GM18909 (cell line): ENCODE results near the gene CHGA.

ENCODE experiments used
- ATAC-seq: cut with Tn5 transposase; IDR thresholded peaks from one replicate; pipeline ENCODE4 v1.9.1; 2021; ENCODE audit warnings: mild to moderate bottlenecking; ENCODE audit not compliant: unreplicated experiment, poor library complexity

Gene CHGA

DNA sequence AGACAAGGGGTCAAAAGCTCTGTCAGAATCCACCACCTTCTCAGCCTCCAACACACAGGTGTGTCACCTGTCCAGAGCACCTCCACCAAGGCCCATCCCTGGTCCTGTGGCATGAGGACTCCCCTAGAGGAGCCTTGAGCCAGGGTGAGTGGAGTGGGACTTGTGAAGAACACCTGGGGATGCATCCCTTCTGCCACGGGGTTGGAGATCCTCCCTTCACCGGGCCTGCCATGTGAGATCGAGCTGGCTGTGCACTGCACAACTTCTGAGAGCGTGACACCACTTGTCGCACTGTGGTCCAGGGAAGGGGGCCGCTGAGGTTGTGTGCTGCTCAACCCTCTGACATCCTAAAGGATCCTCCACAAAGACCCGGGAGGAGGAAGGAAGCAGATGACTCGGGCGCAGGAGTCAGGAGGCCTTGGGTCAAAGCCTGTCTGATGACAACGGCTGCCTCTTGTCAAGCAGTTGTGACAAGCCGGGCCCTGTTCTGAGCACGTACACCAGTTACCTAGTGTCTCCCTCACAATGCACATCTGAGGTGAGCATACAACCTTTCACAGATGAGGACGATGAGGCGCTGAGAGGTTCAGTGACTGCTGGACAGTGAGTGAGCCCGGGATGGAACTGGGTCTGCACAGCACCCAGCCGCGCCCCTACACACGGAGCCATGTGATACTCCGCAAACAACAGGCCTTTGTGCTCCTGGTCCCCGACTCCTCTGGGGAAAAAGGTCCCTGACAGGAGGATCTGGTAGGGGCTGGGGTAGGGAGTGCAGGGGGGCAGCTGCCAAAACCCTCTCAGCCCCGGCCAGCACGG lies 35.6 kb downstream of the CHGA start:
- ATAC-seq = no peak

DNA sequence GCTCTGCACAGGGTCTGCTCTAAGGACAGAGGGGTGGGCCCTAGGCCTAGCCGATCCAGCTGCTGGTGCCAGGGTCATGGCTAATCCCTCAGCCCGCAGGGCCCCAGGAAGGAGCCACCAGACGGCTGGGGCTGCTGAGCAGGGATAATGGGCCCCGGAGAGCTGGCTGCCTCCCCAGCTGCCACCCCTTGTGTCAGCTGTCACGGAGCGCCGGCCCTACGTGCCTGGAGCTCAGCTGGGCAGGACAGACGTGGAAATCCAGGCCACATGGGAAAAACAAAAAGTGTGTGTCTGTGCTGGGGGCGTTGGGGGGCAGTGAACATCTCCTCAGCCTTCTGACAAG lies 36.2 kb downstream of the CHGA start:
- no peak for ATAC-seq

DNA sequence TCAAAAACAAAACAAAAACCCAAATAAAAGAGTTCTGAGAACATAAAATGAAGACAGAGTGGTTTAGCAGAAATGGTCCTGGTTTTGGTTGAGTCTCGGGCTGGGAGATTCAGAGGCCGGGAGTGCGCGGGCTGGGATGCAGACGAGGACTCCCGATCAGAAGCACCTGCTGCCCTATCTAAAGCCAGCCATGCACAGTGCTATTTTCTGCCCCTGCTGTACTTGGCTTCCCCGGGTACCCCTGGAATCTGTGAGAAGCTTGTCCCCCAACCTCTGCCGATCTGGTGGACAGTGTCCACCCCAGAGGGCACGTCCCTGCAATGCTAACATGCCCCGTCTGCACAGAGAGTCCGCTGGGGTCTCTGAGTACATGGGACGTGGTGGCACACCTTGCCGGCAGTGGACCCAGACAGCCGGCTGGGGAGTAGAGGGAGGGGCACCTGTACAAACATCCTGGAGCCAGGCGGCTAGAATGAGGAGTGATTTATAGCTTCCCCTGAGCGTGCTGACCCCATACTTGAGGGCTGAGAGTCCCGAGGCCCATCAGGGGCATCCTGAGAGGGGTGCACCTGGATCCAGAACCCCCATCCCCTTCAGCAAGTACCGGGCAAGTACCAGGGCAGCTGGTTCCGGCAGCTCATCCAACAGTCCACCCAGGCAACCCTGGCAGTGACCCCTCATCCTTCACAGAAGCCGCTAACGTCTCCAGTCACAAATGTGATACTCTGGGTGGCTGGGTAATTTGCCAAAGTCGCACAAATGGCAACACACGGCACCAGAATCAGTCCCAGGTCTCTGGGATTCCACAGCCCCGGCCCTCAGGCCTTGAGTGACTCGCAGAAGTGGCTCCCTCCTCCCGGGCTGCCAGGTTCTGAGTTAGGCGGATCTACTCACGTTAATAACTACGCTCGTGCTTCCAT lies 37.1 kb downstream of the CHGA start:
- ATAC-seq = no peak

DNA sequence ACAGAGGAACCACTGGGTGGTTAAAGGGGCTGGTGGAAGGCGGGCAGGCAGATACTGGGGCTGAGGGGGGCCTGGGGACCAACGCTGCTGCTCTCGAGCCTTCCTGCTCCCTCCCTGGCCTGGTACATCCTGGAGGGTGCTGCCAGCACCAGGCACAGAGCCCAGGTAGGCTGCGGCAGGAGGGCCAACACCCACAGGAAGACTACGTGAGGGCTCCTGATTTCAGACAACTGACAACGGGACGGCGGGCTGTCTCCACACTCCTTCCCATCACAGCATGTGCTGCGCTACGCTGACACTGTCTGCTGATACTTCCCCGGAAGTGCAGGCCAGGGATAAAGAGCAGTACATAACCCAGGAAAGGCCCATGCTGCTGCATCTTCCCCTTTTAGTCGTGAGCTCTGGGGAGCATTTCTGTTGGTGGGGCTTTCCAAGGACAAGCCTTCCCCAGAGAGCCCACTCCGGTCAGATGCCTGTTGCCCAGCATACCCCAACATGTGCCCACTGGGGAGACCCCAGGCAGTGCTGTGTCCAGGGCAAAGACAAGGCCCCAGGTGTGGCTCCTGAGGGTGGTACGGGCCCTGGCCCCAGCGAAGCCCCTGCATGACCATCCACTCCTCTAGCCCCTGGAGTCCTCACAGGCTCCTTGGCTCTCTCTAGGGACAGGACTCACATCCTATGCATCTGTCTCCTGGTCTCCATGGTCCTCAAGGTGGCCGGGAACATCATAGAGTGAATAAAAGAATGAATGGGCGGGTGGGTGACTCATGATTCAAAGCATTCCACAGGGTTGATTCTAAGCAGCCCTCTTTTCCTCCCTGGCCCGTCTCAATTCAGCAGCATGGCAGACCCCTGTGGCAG lies 38.0 kb downstream of the CHGA start:
- no peak for ATAC-seq

DNA sequence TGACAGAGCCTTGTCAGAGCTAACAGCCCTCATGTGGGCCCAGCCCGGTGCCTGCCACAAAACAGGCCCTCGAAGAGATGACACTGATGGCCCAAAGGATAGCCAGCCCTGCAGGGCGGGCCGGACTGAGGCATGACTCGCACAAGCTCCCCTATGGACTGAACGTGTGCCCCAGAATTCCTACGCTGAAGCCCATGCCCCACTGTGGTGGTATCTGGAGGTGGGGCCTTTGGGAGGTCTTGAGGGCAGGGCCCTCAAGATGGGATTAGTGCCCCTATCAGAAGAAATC lies 38.6 kb downstream of the CHGA start:
- no peak for ATAC-seq

GRCh38 chr14:92962031-92962830 lies 39.3 kb downstream of the CHGA start:
- ATAC-seq = no peak

DNA sequence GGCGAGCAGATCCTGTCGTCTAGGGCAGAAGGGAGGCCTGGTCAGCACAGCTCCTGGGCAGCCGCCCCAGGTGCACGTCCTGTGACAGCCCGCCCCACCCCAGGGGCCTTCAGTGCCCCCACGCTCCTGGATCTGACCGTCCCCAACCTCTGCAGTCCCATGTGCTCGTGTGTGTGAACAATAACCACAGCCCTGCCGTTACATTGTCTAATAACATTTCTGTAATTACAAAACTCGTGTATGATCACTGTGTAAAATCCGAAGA lies 39.8 kb downstream of the CHGA start:
- ATAC-seq = no peak

DNA sequence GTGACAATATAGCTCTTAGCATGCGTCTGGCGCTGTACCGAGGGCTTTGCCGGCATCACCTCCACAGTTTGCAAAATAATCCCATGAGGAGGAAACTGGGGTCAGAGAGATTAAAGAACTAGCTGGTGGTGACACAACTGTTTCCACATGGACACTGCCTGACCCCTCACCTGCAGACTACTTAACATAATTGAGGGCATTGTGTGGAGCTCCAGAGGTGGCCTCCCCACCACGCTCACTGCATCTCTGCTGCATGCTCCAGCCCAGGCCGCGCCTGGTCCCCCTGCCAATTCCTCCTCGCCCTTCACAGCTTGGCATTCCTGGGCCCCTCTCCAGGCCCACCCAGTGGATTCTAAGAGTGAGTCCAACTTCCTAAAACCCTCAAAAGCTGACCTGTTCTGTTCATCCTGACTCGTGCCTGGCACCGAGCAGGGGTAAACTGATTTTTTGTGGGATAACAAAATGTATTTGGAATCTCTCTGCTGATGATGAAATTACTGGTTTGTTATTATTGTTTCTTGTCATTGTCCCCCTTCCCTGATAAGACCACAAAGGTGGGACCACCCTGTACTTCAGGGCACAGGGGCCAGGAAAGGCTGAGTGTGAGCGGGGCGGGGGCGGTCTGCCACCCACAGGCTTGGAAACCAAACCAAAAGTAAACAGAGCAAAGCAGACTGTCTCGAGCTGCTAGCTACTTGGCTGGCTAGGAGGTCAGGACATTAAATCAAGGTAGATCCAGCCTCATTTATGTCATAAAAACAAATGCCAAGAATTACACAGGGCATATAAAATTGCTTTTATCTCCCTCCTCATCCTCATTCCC lies 40.6 kb downstream of the CHGA start:
- no peak for ATAC-seq

DNA sequence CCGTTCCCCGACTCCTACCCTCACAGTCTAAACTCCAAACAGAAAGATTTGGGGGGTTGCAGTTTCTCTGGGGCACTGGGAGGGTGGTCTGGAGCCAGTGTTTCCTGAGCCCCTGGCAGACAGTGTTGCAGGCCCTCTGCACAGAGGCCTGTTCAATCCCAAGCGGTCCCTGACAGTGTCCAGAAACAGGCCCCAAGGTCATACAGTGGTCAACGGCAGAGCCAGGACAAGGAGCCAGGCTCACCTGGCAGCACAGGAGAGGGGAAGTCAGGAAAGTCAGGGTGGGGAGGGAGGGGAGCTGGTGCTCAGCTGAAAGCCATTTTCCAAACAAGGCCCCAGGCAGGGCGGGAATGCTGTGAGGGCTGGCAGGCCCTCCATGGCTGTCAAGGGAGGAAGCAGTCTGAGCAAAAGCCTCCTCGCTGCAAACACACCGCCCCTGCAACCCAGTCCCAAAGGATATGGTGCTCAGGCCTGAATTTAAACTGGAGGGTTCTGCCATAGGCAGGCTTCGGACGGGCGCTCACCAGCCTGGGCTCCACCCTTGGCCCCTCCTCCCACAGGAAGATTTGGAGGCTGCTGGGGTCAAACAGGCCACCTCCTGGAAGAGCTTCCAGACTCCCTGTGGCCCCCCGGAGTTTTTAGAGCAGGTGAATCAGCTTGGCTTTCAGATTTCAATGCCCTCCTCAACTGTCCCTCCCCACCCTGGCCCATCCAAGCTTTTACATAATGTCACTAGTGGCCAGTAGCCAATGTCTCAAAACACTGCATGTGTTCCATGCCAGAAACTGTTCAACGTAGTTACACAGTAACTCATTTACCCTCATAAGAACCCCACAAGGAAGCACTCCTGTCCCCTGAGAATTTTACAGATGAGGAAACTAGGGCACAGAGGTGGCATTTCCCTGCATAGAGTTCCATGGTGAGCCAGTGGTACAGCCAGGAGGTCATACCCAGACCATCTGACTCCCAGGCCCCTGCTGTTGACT lies 41.5 kb downstream of the CHGA start:
- peak; percentile 43 for ATAC-seq

GRCh38 chr14:92965281-92965680 lies 42.3 kb downstream of the CHGA start:
- ATAC-seq = no peak

DNA sequence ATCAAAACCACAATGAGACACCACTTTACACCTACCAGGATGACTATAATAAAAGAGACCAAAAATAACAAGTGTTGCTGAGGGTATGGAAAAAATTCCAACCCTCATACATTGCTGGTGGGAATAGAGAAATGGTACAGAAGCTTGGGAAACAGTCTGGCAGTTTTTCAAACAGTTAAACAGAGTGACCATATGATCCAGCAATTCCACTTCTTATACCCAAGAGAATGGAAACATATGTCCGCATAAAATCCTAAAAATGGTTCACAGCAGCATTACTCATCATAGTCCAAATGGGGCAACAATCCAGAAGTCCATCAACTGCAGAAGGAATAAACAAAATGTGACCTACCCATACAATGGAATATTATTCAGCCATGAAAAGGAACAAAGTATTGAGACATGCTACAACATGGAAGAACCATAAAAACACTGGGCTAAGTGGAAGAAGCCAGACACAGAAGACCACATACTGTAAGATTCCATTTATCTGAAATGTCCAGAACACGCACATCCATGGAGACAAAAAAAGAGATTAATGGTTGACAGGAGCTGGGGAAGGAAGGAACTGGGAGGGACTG lies 44.5 kb downstream of the CHGA start:
- ATAC-seq = no peak

DNA sequence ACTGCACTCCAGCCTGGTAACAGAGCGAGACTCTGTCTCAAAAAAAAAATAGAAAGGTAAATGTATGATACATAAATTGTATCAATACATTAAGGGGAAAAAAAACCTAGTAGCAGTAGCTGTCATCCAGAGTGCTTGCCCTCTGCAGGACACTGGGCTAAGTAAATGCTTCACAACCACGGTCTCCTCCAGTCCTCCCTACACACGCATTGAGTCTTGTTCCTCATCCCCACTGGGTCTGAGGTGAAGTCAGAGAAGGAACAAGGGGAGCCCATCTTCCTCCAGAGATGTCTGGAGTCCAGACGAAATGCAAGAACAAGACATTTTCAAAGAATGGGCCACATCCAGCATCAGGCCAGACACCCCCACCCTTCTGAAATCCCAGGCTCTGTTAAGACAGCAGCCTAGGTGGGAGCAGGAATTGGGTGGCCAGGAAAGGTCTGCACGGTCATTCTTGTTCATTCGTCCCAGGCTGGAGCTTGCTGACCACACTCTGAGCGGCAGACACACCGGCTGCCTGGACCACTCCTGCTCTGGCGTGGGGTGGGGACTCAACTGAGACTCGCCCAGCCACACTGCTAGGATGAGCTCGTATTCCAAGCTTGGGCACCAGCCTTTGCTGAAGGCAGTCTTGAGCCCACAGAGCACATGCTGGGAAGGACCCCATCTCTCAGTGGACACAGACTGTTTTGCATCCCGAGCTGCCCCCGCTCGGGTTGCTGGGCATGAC lies 45.5 kb downstream of the CHGA start:
- ATAC-seq = no peak

GRCh38 chr14:92969430-92969829 lies 46.5 kb downstream of the CHGA start:
- no peak for ATAC-seq

GRCh38 chr14:92969871-92970270 lies 46.9 kb downstream of the CHGA start:
- no peak for ATAC-seq

GRCh38 chr14:92970271-92970670 lies 47.3 kb downstream of the CHGA start:
- no peak for ATAC-seq

- no peak for ATAC-seq
Measured at GRCh38 chr14:92971601-92972180, 48.7 kb downstream of the CHGA start.

GRCh38 chr14:92973261-92973797 lies 50.4 kb downstream of the CHGA start:
- ATAC-seq = no peak
